Medulla oblongata (tissue), 1 donor: ENCODE results near the gene HMX3.
"Not testable (repeated sequence)": the region's sequence is repeated elsewhere in the genome, so short reads cannot be mapped to it uniquely, and the experiment has no call there.

Experiments used
- DNase-seq: peaks from one replicate; pipeline ENCODE4 v3.0.0-alpha.2; 2015; ENCODE audit errors: extremely low spot score

The HMX3 gene

DNA sequence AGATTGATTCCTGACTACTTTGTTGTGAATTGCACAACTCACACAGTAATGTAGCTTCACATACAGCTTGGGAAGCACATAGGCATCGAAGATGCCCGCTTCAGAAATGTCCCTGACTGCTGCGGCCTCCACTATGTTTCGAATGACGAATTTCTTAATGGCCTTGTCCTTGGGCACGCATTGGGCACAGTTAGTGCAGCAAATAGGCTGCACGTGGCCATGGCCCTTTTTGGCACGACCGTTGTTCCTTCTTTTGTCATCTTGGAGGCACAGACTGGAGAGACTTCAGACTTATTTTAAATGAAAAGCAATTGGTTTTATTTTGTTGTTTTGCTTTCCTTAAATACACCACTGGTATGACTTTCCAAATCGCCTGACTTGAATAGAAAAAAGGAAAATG is 35.8 kb downstream of the HMX3 start:
- not testable (repeated sequence) for DNase-seq

DNA sequence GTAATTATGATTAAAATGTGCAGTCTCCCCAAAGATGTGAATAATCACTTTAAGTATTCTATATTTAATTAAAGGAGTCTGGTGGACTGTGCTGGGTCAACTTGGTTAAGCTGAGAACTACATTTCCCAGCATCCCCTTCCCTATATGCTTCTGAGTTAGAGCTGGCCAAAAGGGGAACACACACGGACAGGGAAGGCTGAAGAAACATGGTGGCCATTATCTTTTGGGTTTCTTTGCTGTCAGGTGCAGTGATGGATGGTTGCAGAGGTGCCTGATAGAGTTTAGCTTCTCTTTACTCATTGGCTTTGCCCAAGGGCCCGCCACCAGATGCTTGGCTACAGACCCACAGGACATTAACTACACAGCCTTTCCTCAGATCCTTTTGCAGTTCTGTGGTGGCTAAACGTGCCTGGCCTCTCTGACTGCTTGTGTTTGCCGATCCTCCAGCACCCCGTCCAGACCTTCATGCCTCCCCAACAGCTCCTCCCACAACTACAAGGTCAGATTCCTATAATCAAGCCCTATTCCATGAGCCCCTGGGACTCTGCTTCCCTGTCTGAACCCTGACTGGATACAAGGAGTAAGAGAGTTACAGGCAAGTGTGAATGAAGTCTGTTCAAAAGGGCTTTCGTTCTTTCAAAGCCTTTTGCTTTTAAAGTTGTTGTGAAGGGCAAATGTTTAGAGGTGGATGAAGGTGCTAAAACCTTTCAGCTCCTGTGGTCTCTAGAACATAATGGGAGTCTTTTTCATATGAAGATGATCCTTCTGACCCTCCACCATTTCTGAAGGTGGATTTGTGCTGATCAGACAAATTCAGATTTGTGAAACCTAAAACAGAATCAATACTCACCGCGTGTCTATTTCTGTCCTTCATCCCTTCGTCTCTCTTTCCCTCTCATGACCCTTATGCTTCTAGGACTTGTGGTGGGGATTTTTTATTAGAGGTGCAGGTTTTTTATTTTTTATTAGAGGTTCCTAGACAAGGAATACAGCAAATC is 39.9 kb downstream of the HMX3 start:
- DNase-seq: no peak

DNA sequence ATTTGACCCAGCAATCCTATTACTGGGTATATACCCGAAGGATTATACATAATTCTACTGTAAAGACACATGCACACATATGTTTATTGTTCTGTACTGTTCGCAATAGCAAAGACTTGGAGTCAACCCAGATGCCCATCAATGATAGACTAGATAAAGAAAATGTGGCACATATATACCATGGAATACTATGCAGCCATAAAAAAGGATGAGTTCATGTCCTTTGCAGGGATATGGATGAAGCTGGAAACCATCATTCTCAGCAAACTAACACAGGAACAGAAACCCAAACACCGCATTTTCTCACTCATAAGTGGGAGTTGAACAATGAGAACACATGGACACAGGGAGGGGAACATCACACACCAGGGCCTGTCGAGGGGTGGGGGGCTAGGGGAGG is 42.6 kb downstream of the HMX3 start:
- DNase-seq: not testable (repeated sequence)

GRCh38 chr10:123180101-123181090 is 44.6 kb downstream of the HMX3 start:
- no peak for DNase-seq

GRCh38 chr10:123183724-123184123 is 48.0 kb downstream of the HMX3 start:
- no peak for DNase-seq

GRCh38 chr10:123187781-123188180 is 52.0 kb downstream of the HMX3 start:
- no peak for DNase-seq
